ENCODE measurements around the gene ALDH4A1.

Gene ALDH4A1

DNA sequence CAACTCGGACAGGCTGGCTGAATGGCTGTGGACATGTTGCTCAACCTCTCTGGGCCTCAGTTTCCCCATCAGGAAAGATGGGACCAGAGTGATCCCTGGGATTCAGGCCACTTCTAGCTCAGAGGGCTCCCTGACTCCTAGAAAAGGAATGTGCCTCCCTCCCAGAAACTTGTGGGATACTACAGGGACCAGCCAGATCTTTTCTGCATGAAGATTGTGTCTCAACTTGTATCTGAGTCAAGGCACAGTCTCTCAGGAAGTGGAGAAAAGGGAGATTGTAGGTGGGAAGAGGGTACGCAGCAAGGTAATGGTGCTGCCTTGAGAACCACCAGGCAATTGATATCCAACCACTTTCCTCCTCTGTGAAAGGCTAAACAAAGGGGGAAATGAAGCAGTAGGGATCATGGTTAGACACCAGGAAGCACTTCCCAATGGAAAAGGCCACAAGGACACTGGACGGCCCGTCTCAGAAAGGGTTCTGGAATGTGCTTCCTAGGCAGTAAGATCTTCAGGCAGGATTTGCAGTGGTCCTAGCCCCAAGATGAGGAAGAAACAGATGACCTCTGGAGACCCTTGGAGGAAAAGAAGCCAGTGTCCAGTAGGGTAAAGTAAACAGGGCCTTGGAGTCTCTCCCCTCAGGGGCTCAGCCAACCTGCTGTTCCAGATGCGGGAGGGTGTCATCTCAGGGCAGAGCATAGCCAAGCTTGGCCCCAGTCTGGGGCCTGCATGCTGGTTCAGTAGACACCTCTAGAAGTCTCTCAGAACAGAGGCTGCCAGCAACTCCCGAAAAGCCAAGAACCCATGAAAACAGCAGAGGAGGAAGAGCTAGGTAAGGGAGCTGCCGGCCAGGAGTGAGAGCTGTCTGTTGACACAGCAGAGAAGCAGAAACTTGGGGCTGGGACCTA lies 37.3 kb upstream of the ALDH4A1 start:
- no peak for DNase-seq

DNA sequence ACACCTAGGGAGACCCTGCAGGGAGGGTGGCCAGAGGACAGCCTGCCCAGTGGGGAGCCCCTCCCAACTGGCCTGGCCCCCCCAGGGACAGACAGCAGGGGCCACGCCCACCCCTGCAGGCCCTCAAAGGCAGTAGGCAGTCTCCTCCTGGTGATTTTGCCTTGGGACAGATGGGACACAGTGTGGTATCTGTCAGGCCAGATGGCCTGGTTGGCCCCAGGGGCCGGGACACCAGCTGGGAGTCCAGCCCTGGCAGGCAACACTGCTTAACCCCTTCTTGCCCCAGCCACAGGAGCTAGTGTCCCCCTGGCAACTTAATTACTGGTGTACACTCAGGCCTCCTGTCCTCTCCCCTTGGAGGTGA lies 36.3 kb upstream of the ALDH4A1 start:
- DNase-seq: no peak

DNA sequence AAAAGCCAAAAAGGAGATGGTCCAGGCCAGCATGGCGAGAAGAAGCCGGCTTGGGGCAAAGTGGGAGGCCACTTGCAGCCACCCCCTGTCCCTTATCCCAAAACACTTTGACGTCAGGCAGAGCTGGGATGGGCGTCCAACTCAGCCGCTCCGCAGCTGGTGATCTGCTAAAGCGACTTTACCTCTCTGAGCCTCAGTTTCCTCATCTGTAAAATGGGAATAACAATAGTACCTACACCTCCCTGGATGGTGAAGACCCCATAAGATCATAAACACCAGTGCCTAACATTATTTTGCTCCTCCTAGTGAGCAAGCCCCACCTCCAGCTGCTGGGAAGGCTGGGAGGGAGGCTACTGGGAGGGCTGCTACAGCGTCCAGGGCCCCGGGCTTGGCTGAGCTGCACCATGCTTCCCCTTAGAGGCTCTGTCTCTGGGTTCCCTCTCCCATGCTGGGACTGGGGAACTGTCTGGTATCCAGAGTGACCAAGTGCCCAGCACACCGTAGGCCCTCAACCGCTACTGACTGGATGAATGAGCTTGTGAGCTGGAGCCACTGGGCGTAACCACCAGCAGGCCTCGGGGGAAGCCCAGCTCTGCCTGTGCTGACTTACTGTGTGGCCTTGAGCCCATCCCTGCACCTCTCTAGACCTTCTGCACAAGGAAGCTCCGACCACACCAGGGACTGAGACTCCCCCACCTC lies 35.8 kb upstream of the ALDH4A1 start:
- DNase-seq: no peak

DNA sequence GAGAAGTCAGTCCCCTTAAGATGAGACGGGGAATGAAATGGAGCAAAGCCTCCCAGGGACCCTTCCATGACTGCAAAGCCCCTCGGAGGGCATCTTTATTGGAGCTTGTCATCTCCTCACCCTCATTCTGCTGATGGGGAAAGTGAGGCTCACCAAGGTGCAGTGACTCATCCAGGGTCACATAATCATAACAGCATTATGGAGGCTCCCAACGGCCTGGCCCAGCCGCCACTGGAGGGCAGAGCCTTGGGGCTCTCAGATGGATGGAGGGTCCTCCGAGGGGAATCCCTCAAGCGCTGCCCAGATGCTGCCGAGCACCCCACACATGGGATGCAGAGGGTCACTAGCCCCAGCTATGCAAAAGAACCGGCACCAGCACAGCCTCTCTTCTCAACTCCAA lies 35.2 kb upstream of the ALDH4A1 start:
- DNase-seq: no peak

DNA sequence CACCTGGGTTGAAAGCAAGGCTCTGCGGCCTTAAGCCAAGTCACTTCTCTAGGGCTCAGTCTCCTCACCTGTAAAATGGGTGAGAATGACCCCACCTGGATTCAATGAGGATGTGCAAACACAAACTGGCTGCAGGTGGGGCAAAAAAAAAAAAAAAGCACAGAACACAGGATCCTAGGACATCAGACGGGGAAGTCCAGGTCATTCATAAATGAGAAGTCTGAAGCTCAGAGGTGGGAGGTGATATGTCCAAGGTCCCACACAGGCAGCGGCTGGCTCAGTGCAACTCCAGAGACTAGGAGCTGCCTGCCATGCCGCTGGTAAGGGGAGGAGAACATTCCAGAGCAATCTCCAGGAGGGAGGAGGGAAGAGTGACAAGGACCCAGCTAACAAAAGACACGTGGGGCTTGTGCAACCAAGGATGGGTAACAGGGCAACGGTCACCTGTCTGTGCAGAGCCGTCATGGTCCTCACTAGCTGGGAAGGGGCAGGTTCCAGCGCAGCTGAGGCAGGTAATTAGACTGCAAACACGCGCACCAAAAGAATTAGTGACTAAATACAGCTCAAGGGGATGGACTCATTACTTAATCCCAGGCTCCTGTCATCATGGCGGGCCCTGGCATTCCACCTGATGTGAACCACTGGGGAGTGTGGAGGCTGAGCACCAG lies 34.6 kb upstream of the ALDH4A1 start:
- no peak for DNase-seq

DNA sequence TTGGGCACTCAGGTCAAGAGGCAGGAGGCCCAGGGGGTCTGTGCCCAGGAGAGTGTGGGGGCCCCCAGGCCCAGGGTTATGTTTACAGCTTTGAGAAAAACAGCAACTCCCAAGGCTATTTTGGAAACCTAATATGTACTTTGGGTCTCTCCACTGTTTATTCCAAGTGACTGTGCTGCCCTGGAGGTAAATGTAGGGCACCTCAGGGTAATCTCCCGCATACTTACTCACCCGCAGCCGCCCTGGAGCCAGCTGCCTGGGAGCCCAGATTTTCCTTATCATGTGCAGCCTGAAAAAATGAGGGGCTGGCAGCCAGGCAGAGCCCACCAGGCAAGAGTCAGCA lies 34.1 kb upstream of the ALDH4A1 start:
- no peak for DNase-seq

DNA sequence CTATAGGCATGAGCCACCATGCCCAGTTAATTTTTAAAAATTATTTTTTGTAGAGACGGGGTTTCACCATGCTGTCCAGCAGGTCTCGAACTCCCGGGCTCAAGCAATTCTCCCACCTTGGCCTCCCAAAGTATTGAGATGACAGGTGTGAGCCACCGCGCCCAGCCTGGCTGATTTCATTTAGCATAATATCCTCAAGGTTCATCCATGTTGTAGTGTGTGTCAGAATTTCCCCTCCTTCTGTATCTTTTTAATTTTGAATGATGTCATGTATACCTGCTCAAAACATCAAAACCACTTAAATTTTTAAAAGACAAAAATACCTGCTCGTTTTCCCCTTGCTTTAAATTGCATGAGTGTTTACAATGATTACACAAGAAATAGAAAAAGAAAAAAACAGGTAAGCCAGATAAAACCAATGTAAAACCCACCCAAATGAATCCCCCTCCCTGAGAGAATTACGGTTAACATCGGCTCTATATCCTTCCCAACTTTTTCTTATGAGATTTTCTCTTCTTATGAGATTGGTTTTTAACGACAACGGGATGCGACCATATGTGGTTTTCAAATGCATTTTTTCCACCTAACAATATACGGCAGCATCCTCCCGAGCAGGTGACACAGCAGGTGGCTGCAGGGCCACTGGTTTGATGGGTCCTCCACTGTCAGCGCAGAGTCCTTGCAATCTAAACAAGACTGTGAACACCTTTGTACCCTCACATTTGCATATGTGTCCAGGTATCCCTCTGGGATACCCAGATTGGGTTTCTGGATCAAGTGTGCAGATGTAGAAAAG lies 32.0 kb upstream of the ALDH4A1 start:
- DNase-seq: no peak

DNA sequence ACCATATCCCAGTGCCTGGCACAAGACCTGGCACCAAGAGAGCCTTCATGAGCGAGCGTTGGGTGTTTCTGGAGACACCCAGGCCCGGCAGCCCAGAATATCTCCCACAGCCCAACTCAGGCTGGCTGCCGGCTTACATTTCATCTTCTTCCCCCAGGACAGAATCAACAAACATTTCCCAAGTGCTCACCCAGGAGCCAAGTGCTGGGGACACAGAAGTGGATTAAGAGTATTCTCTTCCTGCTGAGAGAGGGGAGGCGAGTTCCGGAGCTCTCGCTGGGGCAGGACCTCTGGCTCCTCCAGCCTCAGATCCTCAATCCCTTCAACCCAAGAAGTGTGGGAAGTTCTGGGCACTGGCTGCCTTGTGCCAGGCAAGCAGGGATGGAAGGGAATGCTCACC lies 30.5 kb upstream of the ALDH4A1 start:
- DNase-seq: no peak

DNA sequence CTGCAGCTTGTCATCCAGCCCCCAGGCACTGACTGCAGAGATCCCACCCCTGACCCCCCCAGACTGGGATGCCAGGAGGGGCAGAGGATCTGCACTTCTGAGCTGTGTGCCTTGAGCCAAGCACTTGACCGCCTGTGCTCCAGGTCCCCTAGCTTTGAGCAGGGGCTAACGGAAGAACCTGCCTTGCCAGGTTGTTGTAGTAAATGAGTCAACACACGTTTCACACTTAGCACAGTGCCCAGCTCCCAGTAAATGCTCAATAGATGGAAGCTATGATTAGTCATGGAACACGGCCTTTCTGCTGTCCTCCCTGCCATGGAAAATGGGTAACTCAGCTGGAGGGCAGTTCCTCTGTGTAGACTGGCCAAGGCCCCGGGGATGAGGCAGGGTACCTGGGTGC lies 30.0 kb upstream of the ALDH4A1 start:
- no peak for DNase-seq

DNA sequence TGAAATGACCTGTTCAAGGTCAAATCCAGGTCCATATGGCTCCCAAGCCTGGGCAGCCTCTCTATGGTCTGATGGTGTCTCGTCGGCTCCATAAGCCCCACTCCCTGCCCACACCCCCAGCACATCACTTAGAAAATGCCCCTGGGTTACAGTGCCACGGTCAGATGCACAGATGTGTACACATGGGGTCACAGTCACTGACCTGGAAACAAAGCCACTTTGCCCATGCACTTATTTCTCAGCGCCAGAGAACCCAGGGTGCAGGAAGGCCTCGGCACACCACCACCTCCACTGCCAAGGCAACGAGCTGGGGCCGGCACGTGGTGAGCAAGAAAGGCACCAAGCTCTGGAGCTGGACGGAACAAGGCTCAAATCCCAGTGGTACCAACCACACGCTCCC lies 29.4 kb upstream of the ALDH4A1 start:
- no peak for DNase-seq

DNA sequence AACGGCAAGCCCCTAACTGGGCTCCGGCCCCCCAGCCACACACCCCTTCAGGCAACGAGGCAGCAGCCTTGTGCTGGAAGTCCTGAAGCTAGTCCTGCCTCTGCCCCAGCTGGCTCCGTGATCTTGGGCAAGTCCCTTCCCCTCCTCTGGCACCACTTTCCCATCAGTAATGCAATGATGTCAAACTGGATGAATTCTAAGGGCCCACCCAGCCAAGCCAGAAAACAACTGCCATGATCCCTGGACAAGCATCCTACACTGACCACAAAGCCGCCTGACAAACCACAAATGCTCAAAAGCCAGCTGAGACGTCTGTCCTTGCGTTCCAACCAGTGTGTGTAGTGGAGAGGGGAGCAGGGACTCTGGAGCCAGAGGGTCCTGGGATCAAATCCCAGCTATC lies 27.3 kb upstream of the ALDH4A1 start:
- DNase-seq: no peak

DNA sequence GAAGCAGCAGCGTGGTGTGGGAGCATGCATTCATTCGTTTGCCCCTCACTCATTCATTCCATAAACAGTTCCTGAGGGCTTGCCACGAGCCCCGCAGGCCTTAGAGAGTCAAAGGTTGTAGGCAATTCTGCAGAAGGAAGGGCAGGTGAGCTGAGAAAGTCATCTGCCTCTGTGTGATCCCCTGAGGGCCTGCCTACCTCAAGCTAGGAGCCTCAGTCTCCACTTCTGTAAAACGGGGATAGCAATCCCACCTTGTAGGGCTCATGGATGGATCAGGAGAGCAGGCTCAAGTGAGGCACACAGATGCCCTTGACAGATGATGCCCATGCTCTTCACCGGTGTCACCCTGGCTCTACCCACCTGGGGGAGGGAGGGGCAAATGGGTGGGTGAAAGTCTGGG lies 26.6 kb upstream of the ALDH4A1 start:
- DNase-seq: no peak

DNA sequence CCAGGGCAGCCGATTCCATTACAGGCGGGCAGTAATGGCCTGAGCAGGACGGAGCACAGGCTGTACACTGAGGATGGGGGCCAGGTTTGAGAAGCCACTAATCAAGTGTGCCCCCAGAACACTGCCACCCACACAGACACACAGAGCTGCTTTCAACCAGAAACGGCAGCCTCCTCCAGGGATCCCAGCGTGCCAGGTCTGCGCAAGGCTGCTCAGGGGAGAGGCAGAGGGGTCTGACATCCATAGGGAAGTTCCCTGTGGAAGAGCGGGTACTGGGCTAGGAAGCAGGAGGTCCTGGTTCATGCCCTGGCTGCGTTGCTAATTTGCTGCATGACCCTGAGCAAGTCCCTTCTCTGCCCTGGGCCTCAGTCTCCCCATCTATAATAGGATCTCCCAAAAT lies 26.1 kb upstream of the ALDH4A1 start:
- no peak for DNase-seq

DNA sequence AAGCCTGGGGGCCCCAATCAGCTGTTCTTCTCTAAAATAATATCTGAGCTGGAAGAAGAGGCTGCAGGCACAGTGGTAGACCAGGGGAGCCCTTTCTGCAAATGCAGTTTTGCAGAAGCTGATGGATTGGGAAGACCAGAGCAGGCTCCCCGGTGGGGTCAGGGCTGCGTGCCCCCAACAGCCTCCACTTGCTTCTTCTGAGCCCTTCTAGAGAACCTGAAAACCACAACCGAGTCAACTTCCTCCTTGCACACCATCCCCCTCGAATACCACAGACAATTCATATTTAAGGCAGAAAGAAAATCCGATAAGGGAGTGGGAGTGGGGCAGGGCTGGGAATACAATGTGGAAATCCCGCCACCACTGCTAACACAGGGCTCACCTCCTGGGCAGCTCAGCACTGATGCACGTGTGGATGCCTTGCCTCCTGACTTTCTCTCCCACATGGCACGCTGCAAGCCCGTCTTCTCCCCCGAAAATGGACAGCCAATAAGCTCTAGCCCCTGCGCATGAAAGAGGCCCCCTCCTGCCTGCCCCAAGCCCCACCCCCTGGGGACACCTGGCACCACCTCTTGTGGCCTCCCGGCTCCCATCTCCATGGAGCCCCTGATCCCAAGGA lies 25.4 kb upstream of the ALDH4A1 start:
- DNase-seq: peak; percentile 31 to 35

DNA sequence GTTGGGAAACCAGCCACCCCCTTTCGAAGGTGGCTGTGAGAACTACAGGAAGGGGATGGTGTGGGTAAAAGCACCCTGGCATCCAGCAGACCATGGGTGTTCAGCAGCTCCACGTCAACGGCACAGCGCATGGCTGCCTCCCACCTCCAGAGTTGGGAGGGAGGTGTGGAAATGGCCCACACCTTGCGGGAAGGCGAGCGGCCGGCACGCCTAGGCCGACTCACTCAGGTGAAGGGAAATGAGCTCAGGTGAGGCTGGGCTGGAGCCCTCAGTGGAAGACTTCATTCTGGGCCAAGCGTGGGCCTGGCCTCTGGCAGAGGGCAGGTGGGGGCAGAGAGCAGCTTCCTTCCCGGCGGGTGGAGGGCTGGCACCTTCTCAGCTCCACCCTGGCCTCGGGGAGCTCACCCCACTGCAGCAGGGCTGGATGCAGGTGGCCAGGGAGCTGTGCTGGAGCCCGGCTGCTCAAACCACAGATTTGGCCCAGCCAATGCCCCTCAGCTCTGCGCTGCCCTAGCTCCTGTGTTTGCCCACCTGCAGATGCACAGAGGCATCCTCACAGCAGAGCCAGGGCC lies 24.8 kb upstream of the ALDH4A1 start:
- DNase-seq: no peak

DNA sequence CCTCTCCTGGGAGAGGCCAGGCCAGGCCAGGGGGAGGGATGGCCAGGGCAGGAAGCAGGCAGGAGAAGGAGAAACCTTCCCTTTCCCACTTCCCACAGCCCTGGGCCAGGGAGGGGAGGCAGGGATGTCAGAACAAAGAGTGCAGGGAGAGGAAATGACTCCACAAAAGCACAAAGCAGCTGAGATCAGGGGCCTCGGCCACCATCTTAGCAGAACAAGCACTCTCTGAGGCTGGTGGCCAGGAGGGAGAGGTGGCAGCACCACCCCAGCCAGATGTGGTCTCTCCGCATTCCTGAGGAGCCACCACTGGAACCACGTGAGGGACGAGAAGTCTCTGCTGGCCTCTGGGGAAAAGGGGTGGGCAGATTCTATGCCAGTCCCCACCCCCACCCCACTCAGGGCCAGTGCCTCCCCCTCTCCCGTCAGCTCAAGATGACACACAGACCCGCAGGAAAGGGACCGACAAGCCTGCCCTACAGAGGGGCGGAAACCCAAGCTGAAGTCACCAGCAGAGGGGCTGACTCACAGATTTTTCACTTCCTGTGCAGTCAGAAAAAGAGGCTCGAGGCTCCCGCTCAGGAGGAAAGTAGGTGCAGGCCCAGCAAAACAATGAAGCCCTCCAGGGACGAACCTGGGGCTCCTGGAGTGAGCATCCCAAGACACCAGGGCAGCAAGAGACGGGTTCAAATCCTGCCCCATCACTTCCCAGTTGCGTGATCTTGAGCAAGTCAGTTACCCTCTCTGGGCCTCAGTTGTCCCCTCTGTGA lies 24.1 kb upstream of the ALDH4A1 start:
- peak; percentile 85 to 93 for DNase-seq

DNA sequence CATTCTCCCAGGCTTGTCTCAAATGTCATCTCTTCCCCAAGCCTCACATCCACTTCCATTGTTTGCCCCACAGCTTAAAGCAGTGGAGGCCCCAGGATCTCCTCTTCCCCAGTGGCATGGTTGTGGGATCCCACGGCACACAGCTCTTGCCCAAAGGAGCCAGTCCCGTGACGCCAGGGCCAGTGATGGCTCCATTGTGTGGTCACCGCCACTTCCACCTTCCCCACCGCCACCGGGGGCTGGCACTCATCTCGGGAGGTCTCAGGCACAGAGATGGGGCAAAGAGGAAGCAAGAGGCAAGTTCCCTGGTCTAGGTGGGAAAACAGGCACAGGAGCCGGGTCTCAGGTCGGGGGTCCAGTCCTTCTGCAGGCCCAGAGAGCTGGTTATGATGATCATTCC lies 22.9 kb upstream of the ALDH4A1 start:
- DNase-seq: peak in 1 of 2 donors; percentile 40

DNA sequence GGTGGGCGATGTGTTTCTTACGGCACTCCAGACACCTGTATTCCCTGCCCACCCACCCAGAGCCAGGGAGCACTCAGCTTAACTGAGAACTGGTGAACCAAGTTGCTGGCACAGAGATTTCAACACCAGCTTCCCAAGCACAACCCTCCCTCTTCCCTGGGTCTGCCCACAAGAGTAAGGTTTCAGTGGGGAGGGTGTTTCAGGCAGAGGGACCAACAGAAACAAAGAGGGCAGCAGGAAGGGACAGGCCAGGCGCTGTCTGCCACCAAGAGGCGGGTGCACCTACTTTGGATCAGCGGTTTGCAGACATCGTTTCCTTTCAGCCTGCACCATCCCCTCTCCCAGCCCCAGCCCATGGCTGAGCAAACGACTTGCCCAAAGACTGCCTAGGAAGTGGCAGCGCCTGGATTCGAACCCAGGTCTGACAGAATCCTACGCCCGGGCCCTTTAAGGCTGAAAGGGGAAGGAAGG lies 21.9 kb upstream of the ALDH4A1 start:
- no peak for DNase-seq

DNA sequence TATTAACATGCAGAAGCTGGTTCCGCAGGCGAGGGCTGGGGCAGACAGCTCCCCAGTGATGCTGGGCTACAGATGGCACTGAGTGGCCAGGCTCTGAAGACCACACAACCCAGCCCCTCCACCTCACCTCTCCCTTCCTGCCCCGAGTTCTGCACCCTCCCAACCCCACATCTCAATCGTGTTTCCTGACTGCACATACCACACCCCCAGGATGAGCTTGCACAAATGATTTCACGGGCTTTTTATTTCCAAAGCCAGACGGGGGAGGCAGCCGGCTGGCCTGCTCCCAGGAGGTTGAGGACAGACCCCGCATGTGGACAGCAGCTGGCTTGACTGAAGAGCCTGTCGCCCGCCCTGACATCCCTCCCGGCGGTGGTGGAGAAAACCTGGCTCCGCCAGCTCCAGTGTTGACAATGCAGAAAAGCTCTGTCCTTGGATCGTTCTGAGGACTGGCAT lies 21.4 kb upstream of the ALDH4A1 start:
- DNase-seq: no peak

DNA sequence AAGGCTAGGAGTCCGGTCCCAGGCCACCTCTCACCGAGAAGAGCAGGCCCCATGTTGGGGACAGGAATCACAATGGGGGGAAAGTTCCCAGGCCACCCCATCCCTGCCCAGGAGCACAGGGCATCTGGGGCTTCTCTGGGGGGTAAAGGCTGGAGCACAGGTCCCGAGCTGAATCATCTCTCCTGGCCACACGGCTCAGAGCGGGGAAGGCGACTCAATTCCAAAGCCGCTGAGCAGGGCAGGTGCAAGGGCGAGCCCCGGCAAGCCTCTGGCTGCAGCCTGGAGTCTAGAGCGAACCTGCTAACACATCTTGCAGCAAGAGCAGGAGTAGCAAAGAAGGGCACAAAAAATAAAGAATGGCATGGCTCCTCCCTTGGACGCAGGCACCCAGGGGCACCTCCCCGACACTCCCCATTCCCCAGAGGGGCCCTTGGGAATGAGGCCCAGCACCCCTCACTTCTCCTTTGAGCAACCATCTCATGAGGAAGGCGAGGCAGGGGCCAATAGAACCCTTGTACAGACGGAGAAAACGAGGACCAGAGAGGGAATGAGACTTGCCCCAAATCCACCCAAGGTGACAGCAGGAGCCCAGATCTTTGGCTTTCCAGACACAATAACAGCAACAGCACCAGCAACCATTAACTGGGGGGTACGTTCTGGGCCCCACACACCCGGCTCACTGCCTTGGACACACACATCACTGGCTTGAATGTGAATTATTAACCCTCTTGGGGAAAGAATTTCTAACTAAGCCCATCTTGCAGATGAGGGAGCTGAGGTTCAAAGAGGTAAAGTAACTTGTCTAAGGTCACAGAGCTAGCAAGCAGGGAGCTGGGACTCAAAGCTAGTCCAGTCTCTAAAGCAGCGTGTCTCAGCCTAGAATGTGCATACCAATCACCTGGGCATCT lies 20.7 kb upstream of the ALDH4A1 start:
- no peak for DNase-seq

Data from inflammatory macrophage (primary cell).